HL-60 (cell line): ENCODE measurements around the gene CHCHD3.

Experiments
- DNase-seq, 2 experiments: peaks; one replicate each; pipeline ENCODE4 v3.0.0-alpha.2; 2010 to 2020; ENCODE audit warnings: low read depth in 1 of 2, low spot score in 1 of 2
- H3K27ac ChIP-seq: fragments of 250-450 bp; sonication (Bioruptor Pico); replicated peaks from 2 replicates; pipeline ENCODE4 v1.5.1; 2020; ENCODE audit warnings: mild to moderate bottlenecking, moderate library complexity
- H3K27me3 ChIP-seq: fragments of 250-450 bp; sonication (Bioruptor Pico); 2 replicates; pipeline ENCODE4 v1.5.1; 2021; ENCODE audit warnings: mild to moderate bottlenecking, moderate library complexity; ENCODE audit not compliant: insufficient read depth, poor library complexity, severe bottlenecking
- H3K4me3 ChIP-seq: replicated peaks from 2 replicates; pipeline ENCODE4 v1.5.1; 2011; ENCODE audit warnings: mild to moderate bottlenecking, control low read depth, low read length; ENCODE audit not compliant: insufficient read depth
- GABPA ChIP-seq: IDR thresholded peaks from 2 replicates; pipeline ENCODE4 v1.6.1; 2012; ENCODE audit warnings: low read depth
- POLR2AphosphoS5 ChIP-seq: IDR thresholded peaks from 2 replicates; pipeline ENCODE4 v1.6.1; 2012; ENCODE audit warnings: low read depth
- SPI1 ChIP-seq: IDR thresholded peaks from 2 replicates; pipeline ENCODE4 v1.6.1; 2012; ENCODE audit warnings: low read depth, mild to moderate bottlenecking, borderline replicate concordance
- TF ChIP-seq, protein P1 (sequence below): IDR thresholded peaks from 2 replicates; pipeline ENCODE4 v1.6.1; 2012; ENCODE audit warnings: low read depth; ENCODE audit not compliant: insufficient replicate concordance
- TF ChIP-seq, protein P2 (sequence below): IDR thresholded peaks from one replicate; pipeline ENCODE4 v1.5.1; 2011; ENCODE audit warnings: low read length, control low read depth, inconsistent platforms; ENCODE audit not compliant: insufficient read depth

Gene CHCHD3

DNA sequence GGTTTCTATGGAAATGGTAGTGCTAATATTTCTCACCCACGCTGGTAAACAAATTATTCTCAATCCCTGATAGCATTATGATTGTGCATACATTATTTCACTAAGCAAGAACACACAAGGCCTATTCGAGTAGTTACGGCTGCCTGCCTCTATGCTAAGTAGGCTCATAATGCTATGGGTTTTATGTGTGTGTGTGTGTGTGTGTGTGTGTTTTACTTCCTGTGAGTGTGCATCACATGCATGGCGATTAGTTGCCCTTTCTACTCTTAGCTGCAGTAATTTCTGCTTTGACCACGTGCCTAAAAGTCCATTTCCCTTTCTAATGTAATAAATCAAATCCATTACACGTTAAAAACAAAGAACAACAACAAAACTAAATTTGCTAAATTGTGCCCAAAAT lies 117.0 kb downstream of the CHCHD3 start:
- Histone ChIP-seq H3K27ac (no peak overlapping the region), H3K27me3 (no peaks in the 10 kb centered on the region), H3K4me3 (no peak overlapping the region)
- no peak for DNase-seq
- TF ChIP-seq GABPA (no peak), POLR2AphosphoS5 (no peak), SPI1 (no peak)
- TF ChIP-seq, protein P1, sequence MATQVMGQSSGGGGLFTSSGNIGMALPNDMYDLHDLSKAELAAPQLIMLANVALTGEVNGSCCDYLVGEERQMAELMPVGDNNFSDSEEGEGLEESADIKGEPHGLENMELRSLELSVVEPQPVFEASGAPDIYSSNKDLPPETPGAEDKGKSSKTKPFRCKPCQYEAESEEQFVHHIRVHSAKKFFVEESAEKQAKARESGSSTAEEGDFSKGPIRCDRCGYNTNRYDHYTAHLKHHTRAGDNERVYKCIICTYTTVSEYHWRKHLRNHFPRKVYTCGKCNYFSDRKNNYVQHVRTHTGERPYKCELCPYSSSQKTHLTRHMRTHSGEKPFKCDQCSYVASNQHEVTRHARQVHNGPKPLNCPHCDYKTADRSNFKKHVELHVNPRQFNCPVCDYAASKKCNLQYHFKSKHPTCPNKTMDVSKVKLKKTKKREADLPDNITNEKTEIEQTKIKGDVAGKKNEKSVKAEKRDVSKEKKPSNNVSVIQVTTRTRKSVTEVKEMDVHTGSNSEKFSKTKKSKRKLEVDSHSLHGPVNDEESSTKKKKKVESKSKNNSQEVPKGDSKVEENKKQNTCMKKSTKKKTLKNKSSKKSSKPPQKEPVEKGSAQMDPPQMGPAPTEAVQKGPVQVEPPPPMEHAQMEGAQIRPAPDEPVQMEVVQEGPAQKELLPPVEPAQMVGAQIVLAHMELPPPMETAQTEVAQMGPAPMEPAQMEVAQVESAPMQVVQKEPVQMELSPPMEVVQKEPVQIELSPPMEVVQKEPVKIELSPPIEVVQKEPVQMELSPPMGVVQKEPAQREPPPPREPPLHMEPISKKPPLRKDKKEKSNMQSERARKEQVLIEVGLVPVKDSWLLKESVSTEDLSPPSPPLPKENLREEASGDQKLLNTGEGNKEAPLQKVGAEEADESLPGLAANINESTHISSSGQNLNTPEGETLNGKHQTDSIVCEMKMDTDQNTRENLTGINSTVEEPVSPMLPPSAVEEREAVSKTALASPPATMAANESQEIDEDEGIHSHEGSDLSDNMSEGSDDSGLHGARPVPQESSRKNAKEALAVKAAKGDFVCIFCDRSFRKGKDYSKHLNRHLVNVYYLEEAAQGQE = no peak
- TF ChIP-seq, protein P2, sequence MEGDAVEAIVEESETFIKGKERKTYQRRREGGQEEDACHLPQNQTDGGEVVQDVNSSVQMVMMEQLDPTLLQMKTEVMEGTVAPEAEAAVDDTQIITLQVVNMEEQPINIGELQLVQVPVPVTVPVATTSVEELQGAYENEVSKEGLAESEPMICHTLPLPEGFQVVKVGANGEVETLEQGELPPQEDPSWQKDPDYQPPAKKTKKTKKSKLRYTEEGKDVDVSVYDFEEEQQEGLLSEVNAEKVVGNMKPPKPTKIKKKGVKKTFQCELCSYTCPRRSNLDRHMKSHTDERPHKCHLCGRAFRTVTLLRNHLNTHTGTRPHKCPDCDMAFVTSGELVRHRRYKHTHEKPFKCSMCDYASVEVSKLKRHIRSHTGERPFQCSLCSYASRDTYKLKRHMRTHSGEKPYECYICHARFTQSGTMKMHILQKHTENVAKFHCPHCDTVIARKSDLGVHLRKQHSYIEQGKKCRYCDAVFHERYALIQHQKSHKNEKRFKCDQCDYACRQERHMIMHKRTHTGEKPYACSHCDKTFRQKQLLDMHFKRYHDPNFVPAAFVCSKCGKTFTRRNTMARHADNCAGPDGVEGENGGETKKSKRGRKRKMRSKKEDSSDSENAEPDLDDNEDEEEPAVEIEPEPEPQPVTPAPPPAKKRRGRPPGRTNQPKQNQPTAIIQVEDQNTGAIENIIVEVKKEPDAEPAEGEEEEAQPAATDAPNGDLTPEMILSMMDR = no peak

DNA sequence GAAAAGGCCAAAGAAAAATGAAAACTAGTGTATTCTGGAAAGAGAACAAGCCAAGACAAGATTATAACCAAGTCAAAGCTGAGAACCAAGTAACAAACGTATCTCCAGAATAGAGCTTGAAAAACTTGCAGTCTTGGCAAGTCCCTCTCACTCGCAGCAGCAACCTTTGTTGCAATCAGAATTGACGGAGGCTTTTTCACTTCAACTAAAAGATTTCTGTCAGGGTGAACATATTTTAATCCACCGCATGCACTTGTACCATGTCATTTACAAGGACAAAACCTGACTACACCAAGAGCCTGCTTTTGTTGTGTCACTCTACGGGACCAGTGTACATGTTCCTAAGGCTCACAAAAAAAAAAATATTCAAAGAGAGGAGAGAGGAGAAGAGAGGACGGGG lies 122.0 kb downstream of the CHCHD3 start:
- TF ChIP-seq, protein P1 = no peak
- TF ChIP-seq POLR2AphosphoS5 (no peak), SPI1 (no peak), GABPA (no peak)
- TF ChIP-seq, protein P2 = no peak
- Histone ChIP-seq H3K27me3 (no peaks in the 10 kb centered on the region), H3K27ac (no peak overlapping the region), H3K4me3 (no peak overlapping the region)
- no peak for DNase-seq

DNA sequence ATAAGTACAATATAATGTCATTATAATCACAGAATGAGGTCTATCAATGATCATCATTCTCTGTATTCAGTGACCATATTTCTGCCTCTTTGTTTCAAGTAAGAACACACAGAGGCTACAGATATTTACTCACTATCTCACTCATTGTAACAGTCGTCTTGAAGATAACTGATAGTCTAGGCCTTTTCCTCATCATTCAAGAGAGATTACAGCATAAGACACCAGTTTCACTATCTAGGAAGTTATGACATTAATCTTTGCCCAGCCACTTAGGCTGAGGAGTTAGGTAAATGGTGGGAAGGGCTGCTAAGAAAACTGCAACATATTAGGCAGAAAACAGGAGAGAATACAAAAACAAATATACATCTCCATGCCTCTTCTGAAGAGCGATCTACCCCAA lies 125.3 kb downstream of the CHCHD3 start:
- Histone ChIP-seq H3K27ac (no peak overlapping the region), H3K27me3 (no peaks in the 10 kb centered on the region), H3K4me3 (no peak overlapping the region)
- TF ChIP-seq, protein P2 = no peak
- no peak for TF ChIP-seq SPI1
- TF ChIP-seq GABPA = no peak
- TF ChIP-seq, protein P1 = no peak
- no peak for TF ChIP-seq POLR2AphosphoS5
- no peak for DNase-seq
